Activated T-cell treated with anti-CD3 and anti-CD28 coated beads, Interleukin-2, amount 50 U/mL, for 48 hours (primary cell): ENCODE data around the gene CELF1.
"Not testable (repeated sequence)": the region's sequence is repeated elsewhere in the genome, so short reads cannot be mapped to it uniquely, and the experiment has no call there.

Experiments used
- DNase-seq, 2 experiments: peaks; one replicate each; pipeline ENCODE4 v3.0.0-alpha.2; 2020

CELF1 gene

DNA sequence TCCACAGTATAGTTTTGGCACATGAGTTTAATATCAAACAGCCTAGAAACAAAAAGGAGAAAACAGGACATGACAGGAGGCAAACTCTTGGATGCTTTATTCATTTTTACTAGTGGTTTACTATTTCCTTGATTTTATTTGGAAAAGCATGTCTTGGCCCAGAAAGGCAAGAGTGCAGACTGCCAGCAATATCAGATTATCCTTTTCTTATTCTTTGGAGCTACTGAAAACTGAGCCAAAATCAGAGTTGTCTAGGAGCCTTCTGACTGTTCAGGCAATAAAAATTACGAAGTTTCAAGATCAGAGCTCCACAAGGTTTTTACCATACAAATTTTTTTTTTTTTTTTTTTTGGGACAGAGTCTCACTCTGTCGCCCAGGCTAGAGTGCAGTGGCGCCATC, 16.0 kb downstream of the CELF1 start:
- no peak for DNase-seq

DNA sequence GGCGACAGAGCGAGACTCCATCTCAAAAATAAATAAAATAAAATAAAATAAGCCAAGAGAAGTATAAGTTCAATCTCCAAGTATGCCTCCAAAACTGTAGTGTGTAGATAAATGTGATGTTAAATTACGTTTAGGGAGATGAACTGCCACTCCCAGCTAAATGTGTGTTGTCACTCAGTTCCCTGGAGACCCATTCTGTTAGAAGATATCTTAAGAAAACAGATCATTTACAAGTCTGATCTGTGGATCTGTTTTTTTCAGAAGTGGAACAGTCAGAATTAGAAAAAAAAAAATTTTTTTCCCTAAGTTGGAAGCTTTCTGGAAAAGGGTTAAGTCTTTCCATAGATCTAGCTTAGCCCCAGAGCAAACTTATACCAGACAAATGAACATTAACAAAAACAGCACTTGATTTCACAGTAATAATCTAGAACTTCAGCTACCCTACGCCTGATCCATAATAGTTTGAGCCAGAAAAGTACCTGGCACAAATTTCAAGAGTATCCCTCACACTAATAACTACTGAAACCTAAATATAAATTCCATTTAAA, 18.2 kb downstream of the CELF1 start:
- no peak for DNase-seq

DNA sequence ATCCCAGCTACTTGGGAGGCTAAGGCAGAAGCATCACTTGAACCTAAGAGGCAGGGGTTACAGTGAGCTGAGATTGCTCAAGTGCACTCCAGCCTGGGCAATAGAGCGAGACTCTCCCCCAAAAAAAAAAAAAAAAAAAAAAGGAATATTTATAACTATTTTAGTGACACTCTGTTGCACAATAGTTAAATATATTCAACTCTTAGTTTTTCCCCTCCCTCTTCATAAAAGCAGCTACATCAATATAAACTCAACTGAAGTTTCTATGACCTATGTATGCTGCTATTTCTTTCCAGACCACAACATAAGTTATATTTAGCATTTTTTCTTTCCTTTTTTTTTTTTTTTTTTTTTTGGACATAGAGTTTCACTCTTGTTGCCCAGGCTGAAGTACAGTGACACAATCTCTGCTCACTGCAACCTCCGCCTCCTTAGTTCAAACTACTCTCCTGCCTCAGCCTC, 19.2 kb downstream of the CELF1 start:
- no peak for DNase-seq

DNA sequence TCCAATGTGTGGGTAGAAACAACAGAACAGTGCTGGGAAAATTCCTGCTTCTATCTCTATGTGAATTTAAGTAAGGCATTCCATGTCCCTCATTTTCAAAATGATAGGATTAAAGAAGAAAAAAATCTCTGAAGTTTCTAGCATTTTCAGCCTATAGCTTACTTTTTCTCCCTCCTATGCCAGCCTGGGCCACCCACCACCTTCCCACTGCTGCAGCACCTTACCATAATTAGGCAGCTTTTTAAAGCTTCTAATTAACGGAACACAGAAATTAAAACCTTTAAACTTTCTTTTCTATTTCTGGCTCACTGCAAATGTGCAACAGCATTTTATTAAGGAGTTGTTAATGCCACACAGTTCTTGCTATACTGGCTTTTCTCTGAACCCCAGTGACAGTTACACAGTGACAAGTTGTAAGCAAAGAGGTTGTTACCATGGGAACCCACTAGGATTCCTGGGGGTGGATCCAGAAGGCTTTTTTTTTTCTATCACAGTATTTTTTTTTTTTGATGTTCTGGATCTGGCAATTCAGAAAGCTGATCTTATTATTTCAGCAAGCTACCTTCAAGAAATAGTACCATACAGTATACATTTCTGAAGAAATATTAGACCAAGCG, 20.2 kb downstream of the CELF1 start:
- no peak for DNase-seq

DNA sequence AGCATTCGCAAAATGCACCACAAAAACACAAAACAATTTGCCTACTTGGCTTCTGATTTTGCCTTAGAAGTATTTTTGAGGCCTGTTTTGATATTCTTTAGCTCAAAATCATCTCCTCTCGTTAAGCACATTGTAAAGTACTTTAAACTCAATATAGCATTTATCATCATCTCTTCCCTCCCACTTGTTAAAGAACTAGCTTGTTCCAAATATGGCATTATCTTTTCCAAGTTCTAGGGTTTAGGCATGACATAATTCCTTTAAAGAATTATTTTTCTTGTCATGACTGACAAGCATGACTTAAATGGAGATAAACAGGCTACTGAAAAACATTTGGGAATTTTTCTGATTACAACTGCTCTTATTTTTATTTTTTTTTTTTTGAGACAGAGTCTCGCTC, 21.3 kb downstream of the CELF1 start:
- no peak for DNase-seq

DNA sequence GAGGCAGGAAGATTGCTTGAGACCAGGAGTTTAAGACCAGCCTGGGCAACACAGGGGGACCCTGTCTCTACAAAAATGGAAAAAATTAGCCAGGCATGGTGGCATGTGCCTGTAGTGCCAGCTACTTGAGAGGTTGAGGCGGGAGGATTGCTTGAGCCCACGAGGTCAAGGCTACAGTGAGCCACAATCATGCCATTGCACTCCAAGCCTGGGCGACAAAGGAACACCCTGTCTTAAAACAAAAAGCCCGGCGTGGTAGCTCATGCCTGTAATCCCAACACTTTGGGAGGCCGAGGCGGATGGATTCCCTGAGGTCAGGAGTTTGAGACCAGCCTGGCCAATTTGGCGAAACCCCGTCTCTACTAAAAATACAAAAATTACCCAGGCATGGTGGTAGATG, 22.2 kb downstream of the CELF1 start:
- not testable (repeated sequence) for DNase-seq

DNA sequence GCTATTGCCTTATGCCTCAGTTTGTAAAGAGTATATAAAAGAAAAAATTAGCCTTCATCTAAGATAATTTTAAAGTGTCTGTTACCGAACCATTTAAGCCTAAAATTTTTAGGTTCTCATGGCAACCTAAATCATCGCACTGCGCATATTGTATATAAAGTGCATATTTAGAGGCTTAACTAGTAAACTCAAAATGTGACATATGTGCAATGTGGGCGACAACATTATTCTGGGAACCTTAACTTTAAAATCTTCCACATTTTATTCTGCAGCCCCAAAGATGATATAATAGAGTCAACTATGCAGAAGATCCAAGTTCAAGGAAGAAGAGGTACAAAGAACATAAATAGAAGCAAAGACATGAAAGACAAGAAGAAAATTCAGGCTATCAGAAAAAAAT, 23.0 kb downstream of the CELF1 start:
- DNase-seq, result no peak

DNA sequence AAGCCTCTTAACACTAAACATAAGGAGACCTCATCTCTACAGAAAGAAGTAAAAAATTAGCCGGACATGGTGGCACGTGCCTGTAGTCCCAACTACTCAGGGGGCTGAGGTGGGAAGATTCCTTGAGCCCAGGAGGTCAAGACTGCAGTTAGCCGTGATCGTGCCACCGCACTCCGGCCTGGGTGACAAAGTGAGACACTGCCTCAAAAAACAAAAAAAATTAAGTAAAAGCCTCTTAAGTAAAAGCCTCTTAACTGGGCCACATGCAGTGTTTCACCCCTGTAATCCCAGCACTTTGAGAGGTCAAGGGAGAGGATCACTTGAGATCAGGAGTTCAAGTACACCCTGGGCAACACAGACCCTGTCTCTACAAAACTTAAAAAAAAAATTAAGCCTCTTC, 25.7 kb downstream of the CELF1 start:
- DNase-seq, result peak in 1 of 2 experiments; percentile 11

DNA sequence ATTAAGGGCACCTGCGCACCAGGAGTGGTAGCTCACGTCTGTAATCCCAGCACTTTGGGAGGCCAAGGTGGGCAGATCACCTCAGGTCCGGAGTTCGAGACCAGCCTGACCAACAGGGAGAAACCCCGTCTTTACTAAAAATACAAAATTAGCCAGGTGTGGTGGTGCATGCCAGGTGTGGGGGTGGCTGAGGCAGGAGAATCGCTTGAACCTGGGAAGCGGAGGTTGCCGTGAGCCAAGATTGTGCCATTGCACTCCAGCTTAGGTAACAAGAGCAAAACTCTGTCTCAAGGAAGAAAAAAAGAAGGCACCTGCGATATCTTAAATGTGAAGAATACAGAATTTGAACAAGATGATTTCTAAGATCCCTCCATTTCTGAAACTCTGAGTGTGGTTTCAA, 26.9 kb downstream of the CELF1 start:
- DNase-seq, result peak in 1 of 2 experiments; percentile 8

DNA sequence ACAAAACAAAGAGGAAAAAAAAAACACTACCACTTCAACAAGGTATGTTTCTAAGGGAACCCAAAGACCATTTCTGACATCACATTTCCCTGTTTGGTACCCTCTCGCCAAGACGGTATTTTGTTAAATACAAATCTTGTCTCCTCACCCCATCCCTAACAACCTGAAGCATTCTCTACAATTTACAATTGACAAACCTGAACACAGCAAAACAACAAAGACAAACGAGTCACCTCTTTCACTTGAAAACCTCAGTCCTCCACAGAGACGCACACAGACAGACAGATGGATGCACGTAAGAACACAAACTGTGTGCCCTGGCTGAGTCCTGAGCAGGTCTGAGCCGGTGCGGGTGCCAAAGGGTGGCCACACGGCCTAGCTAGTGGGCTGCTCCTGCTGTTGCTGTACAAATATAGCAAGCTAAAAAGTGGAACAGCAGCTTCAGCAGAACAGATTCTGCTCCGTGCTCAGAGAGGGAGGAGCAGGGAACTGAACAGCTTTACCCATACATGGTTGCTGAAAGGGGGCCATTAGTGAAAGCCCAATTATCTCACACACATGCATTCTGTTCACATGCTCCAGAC, 28.5 kb downstream of the CELF1 start:
- peak; percentile 37 to 42 for DNase-seq

DNA sequence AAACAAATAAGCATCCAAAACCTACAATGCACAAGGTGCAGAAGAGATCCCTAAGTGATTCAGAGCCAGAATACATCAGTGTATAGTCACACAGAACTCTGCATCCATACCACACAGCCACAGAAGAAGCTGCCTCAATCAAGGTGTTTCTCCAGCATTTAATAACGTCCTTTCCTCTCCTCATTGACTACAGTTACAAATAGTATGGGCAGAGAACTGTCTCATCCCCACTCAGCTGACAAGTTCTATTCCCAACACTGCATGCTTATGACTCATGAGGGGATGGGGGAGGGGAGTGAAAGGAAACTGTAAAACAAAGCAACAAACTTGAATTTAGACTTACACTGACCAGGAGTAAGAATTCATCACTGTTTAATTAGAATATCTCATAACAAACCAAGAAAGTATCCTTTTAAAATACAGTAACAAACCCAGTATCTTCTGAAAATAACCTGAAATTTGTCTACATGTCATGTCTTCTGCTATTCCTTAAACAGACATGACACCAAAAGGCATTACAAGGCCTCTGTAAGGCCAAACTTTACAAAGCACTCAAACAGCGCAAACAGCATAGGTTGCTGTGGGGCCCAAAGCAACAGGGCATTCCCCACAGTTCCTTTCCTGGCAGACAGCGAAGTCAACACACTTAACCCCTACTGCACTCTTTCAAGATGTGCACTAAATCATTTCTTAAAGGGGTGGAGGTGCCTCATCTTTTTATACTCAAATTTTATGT, 29.3 kb downstream of the CELF1 start:
- peak in 1 of 2 experiments; percentile 21 for DNase-seq

DNA sequence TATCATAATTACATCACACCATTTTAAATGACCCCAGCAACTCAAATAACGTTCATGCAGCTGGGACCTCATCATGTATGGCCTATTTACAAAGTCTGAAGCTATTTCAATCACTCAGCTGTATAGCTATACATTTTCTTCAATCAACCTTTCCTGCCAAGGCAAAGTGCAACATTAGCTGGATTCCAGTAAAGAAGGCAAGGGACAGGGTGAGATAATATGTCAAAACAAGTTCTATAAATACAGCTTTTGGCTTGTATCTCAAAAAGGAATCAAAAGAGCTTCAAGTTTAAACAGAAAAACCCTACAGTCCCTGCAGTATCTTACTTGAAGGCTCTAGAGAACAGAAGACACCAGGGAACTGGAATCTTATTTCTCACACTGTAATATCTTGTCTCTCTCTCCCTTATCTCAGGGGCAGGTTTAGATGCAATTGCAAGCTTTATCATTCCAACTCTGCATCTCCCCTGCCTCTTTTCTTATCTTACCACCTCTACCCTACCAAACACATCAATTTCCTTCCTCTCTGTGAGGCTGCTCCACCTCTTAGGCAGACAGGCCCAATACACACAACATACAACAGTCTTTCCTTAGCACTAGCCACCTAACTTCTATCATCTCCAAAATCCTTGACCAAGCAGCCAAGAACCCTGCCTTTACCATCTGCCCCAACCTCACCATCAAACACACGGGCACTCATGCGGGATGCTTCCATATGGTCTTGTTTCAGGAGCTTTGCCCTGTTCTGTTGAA, 34.5 kb downstream of the CELF1 start:
- DNase-seq, result no peak

DNA sequence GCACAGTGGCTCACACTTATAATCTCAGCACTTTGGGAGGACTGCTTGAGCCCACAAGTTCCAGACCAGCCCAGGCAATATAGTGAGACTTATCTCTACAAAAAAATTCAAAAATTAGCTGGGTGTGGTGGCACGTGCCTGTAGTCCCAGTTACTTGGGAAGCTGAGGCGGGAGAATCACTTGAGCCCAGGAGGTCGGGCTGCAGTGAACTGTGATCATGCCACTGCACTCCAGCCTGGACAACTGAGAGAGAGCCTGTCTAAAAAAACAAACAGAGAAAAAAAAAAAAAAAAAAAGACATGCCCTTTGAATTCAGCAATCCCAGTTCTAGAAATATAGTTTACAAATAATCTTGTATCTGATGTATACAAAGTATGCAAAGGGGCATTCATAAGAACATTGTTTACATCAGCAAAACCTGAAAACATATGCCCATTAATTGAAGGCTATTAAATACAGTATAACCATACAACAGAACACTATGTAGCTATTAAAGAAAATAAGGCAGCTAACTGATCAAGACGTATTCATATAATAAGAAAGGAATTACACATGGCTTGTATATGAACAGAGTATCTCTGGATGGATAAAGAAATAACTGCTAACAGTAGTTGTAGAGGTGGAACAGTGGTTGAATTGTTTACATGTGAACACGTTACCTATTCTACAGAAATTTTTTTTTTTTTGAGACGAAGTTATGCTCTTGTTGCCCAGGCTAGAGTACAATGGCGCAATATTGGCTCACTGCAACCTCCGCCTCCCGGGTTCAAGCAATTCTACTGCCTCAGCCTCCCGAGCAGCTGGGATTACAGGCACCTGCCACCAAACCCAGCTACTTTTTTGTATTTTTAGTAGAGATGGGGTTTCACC, 35.7 kb downstream of the CELF1 start:
- no peak for DNase-seq

DNA sequence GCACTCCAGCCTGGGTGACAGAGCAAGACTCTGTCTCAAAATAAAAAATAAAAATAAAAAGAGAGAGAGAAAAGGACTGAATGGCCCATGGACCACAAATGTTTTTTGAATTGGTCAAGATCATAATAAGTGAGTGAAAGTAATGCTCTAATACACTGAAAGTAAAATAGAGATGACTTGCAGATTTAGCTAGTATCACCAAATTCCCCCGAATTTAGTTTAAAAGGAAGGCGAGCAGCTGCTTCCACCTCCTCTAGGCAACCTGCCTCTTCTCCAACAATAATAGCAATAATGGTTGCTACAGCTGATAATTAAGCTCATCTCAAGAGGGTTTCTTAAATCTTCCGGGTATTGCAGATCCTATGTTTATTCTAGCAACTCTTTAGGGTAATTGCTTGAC, 36.8 kb downstream of the CELF1 start:
- no peak for DNase-seq

DNA sequence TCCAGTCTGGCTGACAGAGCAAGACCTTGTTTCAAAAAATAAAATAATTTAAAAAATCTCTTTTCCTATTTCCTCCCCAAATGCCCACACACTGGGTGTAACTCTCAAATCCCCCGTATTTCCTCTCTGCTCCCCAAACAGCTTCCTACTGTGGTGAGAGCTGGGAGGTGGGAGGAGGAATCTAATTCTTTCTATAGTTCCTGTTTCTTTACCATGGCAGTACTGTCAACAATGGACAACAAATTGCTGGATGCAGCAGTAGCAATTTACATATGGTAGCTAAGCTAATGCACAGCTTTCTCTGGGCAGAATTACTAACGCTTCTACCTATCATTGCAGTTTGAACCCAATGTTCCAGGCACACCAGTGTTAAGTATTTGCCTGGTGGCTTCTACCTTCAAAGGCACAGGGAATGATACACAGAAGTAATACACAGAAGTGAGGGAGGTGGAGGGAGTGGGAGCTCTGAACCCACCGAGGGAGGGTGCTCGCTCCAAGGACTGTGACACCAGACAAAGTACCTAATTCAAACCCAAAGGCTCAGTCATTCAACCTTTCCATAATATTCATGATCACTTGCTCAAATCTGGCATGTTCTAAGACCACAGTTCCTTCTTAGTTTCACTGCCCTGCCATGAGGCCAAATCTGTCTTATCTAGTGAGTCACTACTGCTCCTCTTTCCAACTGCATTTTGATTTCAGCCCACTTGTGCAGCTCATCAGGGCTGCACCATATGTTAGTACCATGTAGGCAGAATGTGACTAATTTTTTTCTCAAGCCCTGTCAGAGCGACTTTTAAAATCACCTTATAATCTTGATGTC, 37.9 kb downstream of the CELF1 start:
- peak; percentile 63 to 65 for DNase-seq

DNA sequence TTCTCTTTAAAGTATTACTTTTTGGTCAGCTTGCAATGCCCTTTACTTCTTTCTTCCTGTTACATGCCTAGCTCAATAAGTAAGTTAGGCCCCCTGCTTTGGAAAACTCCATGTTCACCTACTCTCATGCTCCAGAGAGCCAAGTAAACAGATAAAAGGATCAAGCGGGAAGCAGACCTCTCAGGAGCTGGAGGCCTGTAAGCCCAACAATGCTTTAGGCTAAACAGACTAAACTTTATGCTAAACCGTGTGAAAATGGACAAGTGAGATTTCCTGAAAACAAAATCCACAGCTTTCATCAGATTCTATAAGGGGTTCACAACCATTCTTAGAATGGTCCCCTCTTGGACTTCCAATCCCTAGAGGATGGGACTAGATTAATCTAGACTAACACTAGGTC, 40.2 kb downstream of the CELF1 start:
- DNase-seq, result no peak

DNA sequence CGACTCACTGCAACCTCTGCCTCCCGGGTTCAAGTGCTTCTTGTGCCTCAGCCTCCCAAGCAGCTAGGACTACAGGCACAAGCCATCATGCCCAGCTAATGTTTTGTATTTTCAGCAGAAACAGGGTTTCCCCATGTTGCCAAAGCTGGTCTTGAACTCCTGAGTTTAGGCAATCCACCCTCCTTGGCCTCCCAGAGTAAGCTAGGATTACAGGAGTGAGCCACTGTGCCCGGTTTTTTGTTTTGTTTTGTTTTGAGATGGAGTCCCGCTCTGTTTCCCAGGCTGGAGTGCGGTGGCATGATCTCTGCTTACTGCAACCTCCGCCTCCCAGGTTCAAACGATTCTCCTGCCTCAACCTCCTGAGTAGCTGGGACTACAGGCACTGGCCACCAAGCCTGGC, 41.0 kb downstream of the CELF1 start:
- no peak for DNase-seq

DNA sequence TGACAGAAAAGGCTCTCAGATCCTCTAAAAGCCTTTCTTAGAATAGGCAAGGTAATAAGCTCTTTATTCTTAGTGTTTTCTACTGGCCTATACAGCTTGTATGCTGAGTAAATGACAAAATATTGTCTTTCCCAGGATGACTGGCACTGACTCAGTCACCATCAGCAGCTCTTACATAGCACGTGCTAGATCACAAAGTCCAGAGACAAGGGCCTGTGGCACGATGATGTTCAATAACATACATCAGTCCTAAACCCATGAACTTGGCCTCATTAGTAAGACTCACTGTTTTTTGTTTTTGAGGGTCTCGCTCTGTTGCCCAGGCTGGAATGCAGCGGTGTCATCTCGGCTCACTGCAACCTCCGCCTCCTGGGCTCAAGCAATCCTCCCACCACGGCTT, 42.7 kb downstream of the CELF1 start:
- DNase-seq, result peak in 1 of 2 experiments; percentile 35

DNA sequence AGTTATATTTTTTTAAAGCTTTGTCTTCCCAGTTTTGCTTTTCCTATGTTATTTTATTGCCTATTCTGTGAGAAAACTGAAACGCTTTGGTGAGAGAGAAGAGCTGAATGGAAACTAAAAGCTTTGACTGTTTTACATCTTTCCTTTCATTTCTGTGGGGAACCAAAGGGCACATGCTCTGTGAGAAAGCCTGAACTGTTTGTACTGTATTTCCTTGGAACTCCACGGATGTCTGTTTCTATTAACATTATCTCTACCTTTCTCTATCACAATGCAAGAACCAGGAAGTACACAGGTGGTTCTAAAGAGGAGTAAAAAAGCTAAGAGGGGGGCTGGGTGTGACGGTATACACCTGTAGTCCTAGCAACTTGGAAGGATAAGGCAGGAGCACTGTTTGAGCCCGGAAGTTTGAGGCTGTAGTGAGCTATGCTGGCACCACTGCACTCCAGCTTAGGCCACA, 43.8 kb downstream of the CELF1 start:
- DNase-seq, result no peak

DNA sequence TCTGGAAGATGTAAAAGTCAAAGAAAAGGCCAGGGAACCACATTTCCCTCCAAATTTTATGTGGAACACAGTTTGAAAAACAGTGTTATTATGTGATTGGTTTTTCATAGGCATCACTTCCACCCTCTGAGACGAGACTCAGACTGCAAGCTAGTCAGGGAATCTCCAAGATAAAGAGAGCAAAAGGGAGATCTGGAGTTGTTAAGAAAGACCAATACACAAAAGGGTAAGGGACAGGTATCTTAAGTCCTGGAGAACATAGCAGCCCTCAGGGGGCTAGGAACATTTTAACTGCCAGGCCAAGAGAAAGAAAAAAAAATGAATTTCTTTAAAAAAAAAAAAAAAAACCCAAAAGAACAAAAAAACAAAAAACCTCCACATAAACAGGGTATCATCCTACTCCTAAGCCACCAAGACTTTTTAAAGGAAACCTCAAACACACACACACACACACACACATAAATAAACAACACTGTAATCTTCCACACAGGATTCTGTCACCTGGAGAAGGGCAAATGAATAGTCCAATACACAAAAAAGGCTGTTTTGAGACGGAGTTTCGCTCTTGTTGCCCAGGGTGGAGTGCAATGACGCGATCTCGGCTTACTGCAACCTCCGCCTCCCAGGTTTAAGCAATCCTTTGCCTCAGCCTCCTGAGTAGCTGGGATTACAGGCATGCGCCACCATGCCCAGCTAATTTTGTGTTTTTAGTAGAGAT, 44.5 kb downstream of the CELF1 start:
- DNase-seq, result peak in 1 of 2 experiments; percentile 37
